Adipocyte (in vitro differentiated cells): ENCODE measurements around the gene UNC5C.

ENCODE experiments used
- DNase-seq: peaks from one replicate; pipeline ENCODE4 v3.0.0-alpha.2; 2015; ENCODE audit warnings: low read depth
- H3K27me3 ChIP-seq: replicated peaks from 2 replicates; pipeline ENCODE4 v1.7.0; 2013; ENCODE audit warnings: mild to moderate bottlenecking, low read length, moderate library complexity; ENCODE audit not compliant: control insufficient read depth, insufficient read depth
- H3K36me3 ChIP-seq: 2 replicates; pipeline ENCODE4 v1.7.0; 2013; ENCODE audit warnings: low read length, mild to moderate bottlenecking, moderate library complexity; ENCODE audit not compliant: control insufficient read depth, insufficient read depth, severe bottlenecking
- H3K4me1 ChIP-seq: 2 replicates; pipeline ENCODE4 v1.7.0; 2013; ENCODE audit warnings: mild to moderate bottlenecking, low read length, moderate library complexity; ENCODE audit not compliant: control insufficient read depth, insufficient read depth
- H3K4me3 ChIP-seq: 2 replicates; pipeline ENCODE4 v1.7.0; 2013; ENCODE audit warnings: mild to moderate bottlenecking, low read length, moderate library complexity
- H3K9ac ChIP-seq: 2 replicates; pipeline ENCODE4 v1.7.0; 2013; ENCODE audit warnings: mild to moderate bottlenecking, low read length, moderate library complexity
- H3K9me3 ChIP-seq: 2 replicates; pipeline ENCODE4 v1.7.0; 2013; ENCODE audit warnings: mild to moderate bottlenecking, low read length, moderate library complexity; ENCODE audit not compliant: control insufficient read depth

The UNC5C gene

DNA sequence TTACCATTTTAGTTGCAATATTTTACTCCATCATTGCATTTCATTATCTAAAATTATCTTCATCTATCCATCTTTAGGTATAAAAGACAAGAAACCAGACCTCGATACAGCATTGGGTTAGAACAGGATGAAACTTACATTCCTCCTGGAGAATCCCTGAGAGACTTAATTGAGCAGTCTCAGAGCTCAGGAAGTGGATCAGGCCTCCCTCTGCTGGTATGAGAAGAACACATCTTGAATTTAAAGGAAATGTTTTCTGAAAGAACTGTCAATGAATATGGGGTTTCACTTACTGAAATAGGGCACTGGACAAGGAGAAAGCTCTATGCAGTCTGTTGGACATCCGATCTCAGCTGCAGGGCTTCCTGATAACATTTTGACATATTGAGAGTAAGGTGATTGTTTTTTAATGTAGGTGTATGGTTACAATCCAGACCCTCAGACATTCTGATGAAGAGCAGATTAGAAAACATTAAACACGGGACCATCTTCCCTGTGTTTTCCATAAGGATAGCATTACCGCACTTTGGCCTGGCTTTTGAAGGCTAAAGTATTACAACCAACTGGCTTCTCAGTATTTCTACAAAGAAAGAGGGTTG is 423.8 kb downstream of the UNC5C start:
- Histone ChIP-seq H3K4me1 (peaks cover 12% of the 10 kb centered on the region), H3K9me3 (no peaks in the 10 kb centered on the region), H3K4me3 (no peak overlapping the region), H3K36me3 (no peaks in the 10 kb centered on the region), H3K9ac (no peak overlapping the region), H3K27me3 (no peaks in the 10 kb centered on the region)
- peak; percentile 88 for DNase-seq

DNA sequence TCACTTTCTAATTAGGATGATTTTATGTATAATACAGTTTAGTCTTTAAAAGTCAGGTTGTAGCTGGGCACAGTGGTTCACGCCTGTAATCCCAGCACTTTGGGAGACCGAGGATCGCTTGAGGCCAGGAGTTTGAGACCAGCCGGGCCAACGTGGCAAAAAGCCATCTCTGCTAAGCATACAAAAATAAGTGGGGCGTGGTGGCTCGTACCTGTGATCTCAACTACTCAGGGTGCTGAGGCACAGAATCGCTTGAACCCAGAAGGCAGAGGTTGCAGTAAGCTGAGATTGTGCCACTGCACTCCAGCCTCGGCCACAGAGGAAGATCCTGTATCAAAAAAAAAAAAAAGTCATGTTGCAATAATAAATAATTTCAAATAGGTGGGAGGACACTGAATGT is 426.8 kb downstream of the UNC5C start:
- H3K4me3 ChIP-seq: no peak overlapping the region
- no peak for DNase-seq
- no peaks in the 10 kb centered on the region for H3K4me1 ChIP-seq
- H3K9ac ChIP-seq: no peak overlapping the region
- H3K27me3 ChIP-seq: no peaks in the 10 kb centered on the region
- no peaks in the 10 kb centered on the region for H3K9me3 ChIP-seq
- H3K36me3 ChIP-seq: no peaks in the 10 kb centered on the region

DNA sequence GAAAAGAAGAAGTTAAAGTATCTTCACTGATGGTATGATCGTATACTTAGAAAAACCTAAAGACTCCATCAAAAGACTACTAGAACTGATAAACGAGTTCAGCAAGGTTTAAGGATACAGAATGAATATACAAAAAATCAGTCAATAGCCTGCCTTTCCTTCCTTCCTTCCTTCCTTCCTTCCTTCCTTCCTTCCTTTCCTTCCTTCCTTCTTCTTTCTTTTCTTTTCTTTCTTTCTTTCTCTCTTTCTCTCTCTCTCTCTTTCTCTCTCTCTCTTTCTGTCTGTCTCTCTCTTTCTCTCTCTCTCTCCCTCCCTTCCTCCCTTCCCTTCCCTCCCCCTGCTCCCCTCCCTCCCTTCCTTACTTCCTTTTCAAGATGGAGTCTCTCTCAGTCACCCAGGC is 428.3 kb downstream of the UNC5C start:
- no peaks in the 10 kb centered on the region for H3K4me1 ChIP-seq
- no peak overlapping the region for H3K9ac ChIP-seq
- no peak for DNase-seq
- no peak overlapping the region for H3K4me3 ChIP-seq
- no peaks in the 10 kb centered on the region for H3K36me3 ChIP-seq
- no peaks in the 10 kb centered on the region for H3K9me3 ChIP-seq
- H3K27me3 ChIP-seq: no peaks in the 10 kb centered on the region

DNA sequence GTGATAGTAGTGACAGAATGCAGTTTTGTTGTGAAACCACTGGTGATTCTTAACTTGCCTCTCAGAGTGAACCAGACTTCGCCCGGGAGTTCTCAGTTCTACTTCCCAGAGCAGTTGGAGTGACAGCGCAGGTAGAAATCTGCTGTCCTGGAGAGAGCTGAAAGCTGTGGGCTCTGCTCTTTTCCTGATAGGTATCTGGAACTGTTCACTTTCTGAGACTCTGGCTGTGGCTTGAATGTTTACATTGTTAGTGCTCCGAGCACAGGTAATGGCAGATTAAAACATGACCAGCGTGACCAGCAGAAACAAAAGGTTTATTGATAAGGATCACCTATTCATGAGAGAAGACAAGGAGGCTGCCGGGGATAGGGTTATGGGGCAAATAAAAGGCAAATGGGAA is 430.3 kb downstream of the UNC5C start:
- no peak overlapping the region for H3K4me3 ChIP-seq

DNA sequence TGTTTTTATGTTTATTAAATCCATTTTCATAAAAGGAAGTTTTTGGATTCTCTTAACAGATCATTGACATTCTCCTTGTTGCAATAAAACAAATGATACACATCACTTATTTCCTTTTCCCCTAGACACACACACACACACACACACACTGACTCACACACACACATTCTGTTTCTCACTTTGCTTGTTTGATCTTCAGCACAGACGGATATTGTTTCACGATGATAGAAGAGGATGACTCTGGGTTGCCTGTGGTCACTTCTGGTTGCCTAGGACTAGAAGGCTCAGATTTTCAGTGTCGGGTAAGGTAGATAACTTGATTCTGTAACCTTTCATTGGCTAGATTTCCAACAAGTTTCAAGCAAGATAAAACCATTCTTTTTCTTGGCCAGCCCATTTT is 434.3 kb downstream of the UNC5C start:
- no peak for DNase-seq
- H3K27me3 ChIP-seq: no peaks in the 10 kb centered on the region
- no peak overlapping the region for H3K4me3 ChIP-seq
- no peaks in the 10 kb centered on the region for H3K4me1 ChIP-seq
- H3K36me3 ChIP-seq: no peaks in the 10 kb centered on the region
- no peak overlapping the region for H3K9ac ChIP-seq
- H3K9me3 ChIP-seq: no peaks in the 10 kb centered on the region

More for the DNA sequence above, 430.3 kb downstream of the UNC5C start:
- Histone ChIP-seq H3K27me3 (no peaks in the 10 kb centered on the region), H3K9me3 (no peaks in the 10 kb centered on the region), H3K9ac (no peak overlapping the region), H3K4me1 (no peaks in the 10 kb centered on the region), H3K36me3 (no peaks in the 10 kb centered on the region)
- no peak for DNase-seq
